ENCODE data around the gene GOLGA6A. TPM values are rescaled to one million over a fixed set of nuclear protein-coding genes. Genes with fewer than 3 reads are reported as not detected.

The GOLGA6A gene
- total RNA-seq, 4 donors from 2014 or later, result 1.2 TPM; not detected in 3

GRCh38 chr15:74032606-74033561, 49.5 kb downstream of the GOLGA6A start:
- no peak overlapping the region for H3K4me3 ChIP-seq
- no peak overlapping the region for H3K27ac ChIP-seq (replicated peaks in 1 of 4)
- intact Hi-C loops (cut with DNase I), result no loop called here
- TF ChIP-seq EP300 (IDR thresholded peaks at IDR 0.05) (no peak), POLR2AphosphoS5 (IDR thresholded peaks at IDR 0.05) (no peak), CTCF (IDR thresholded peaks at IDR 0.05) (no peak), POLR2A (IDR thresholded peaks at IDR 0.05; ENCODE audit: low read depth) (no peak)
- H3K9me3 ChIP-seq, result no peaks in the 10 kb centered on the region
- H3K4me1 ChIP-seq, result peaks cover 7 to 36% (median 21%) of the 10 kb centered on the region in 4 donors
- no peaks in the 10 kb centered on the region for H3K27me3 ChIP-seq
- no peak for DNase-seq (ENCODE audit: extremely low spot score)
- 80% methylated on average over 13 of the region's 16 CpGs for WGBS
- peaks cover 33 to 87% (median 76%) of the 10 kb centered on the region in 4 donors for H3K36me3 ChIP-seq

GRCh38 chr15:74032046-74032445, 50.3 kb downstream of the GOLGA6A start:
- DNase-seq (ENCODE audit: extremely low spot score), result no peak
- Histone ChIP-seq H3K9me3 (no peaks in the 10 kb centered on the region), H3K27me3 (no peaks in the 10 kb centered on the region), H3K36me3 (peaks cover 33 to 87% (median 73%) of the 10 kb centered on the region in 4 donors), H3K4me3 (no peak overlapping the region), H3K27ac (replicated peaks in 1 of 4) (no peak overlapping the region), H3K4me1 (peaks cover 6 to 37% (median 25%) of the 10 kb centered on the region in 4 donors)
- TF ChIP-seq CTCF (IDR thresholded peaks at IDR 0.05), result no peak
- TF ChIP-seq EP300 (IDR thresholded peaks at IDR 0.05), result no peak
- no peak for TF ChIP-seq POLR2AphosphoS5 (IDR thresholded peaks at IDR 0.05)
- no peak for TF ChIP-seq POLR2A (IDR thresholded peaks at IDR 0.05; ENCODE audit: low read depth)
- 98% methylated on average over 6 of the region's 6 CpGs for WGBS
- intact Hi-C loops (cut with DNase I), result no loop called here

GRCh38 chr15:74028646-74029045, 53.7 kb downstream of the GOLGA6A start:
- no peaks in the 10 kb centered on the region for H3K9me3 ChIP-seq
- TF ChIP-seq EP300 (IDR thresholded peaks at IDR 0.05) (no peak), POLR2A (IDR thresholded peaks at IDR 0.05; ENCODE audit: low read depth) (no peak)
- no peaks in the 10 kb centered on the region for H3K27me3 ChIP-seq
- peaks cover 10 to 51% (median 32%) of the 10 kb centered on the region in 4 donors for H3K4me1 ChIP-seq
- peak overlapping the region in 1 of 4 donors; percentile 52 for H3K27ac ChIP-seq (replicated peaks in 1 of 4)
- no peak overlapping the region for H3K4me3 ChIP-seq
- DNase-seq (ENCODE audit: extremely low spot score), result no peak
- 65% methylated on average over 3 of the region's 3 CpGs for WGBS
- H3K36me3 ChIP-seq, result peaks cover 27 to 87% (median 71%) of the 10 kb centered on the region in 4 donors
- intact Hi-C loops (cut with DNase I), result no loop called here

- intact Hi-C loops (cut with DNase I), result no loop called here
- Histone ChIP-seq H3K27ac (replicated peaks in 1 of 4) (peak overlapping the region in 2 of 4 donors; percentile 15 to 52), H3K4me3 (no peak overlapping the region), H3K36me3 (peaks cover 28 to 87% (median 71%) of the 10 kb centered on the region in 4 donors), H3K4me1 (peaks cover 10 to 49% (median 33%) of the 10 kb centered on the region in 4 donors), H3K9me3 (no peaks in the 10 kb centered on the region), H3K27me3 (no peaks in the 10 kb centered on the region)
- WGBS, result 41% methylated on average over 3 of the region's 3 CpGs
- TF ChIP-seq EP300 (IDR thresholded peaks at IDR 0.05) (no peak), POLR2AphosphoS5 (IDR thresholded peaks at IDR 0.05) (peak in 1 of 2 donors; percentile 24)
- DNase-seq (ENCODE audit: extremely low spot score), result no peak
These were observed 54.7 kb downstream of the GOLGA6A start for GRCh38 chr15:74027688-74028087.

- WGBS, result 45% methylated on average over 2 of the region's 5 CpGs
- peak overlapping the region in 1 of 4 donors; percentile 37 for H3K27ac ChIP-seq (replicated peaks in 1 of 4)
- intact Hi-C loops (cut with DNase I), result no loop called here
These were observed 56.9 kb downstream of the GOLGA6A start for GRCh38 chr15:74025436-74025835.

More at GRCh38 chr15:74025436-74025835, 56.9 kb downstream of the GOLGA6A start:
- H3K27me3 ChIP-seq, result no peaks in the 10 kb centered on the region
- TF ChIP-seq POLR2AphosphoS5 (IDR thresholded peaks at IDR 0.05) (no peak), POLR2A (IDR thresholded peaks at IDR 0.05; ENCODE audit: low read depth) (no peak), CTCF (IDR thresholded peaks at IDR 0.05) (no peak), EP300 (IDR thresholded peaks at IDR 0.05) (no peak)
- peaks cover 10 to 45% (median 36%) of the 10 kb centered on the region in 4 donors for H3K4me1 ChIP-seq
- H3K36me3 ChIP-seq, result peaks cover 29 to 81% (median 67%) of the 10 kb centered on the region in 4 donors
- DNase-seq (ENCODE audit: extremely low spot score), result no peak
- no peak overlapping the region for H3K4me3 ChIP-seq
- H3K9me3 ChIP-seq, result no peaks in the 10 kb centered on the region
